Activated naive CD8-positive, alpha-beta T cell treated with anti-CD3 and anti-CD28 coated beads for 36 hours (primary cell): ENCODE data around the gene CCNQ. TPM values are rescaled to one million over a fixed set of nuclear protein-coding genes. Genes with fewer than 3 reads are reported as not detected.
"Not testable (repeated sequence)": the region's sequence is repeated elsewhere in the genome, so short reads cannot be mapped to it uniquely, and the experiment has no call there.

Source experiments
- DNase-seq: peaks from one replicate; pipeline ENCODE4 v3.0.0; 2021
- H3K27ac Mint-ChIP-seq: one replicate; pipeline ENCODE4 v1.8.0; 2022; ENCODE audit warnings: mild to moderate bottlenecking, moderate library complexity, mixed read lengths
- H3K27me3 Mint-ChIP-seq: one replicate; pipeline ENCODE4 v1.8.0; 2022; ENCODE audit warnings: mild to moderate bottlenecking, mixed read lengths
- H3K36me3 Mint-ChIP-seq: one replicate; pipeline ENCODE4 v1.8.0; 2021; ENCODE audit warnings: mild to moderate bottlenecking, mixed read lengths
- H3K4me1 Mint-ChIP-seq: one replicate; pipeline ENCODE4 v1.8.0; 2021; ENCODE audit warnings: mixed read lengths
- H3K4me3 Mint-ChIP-seq: one replicate; pipeline ENCODE4 v1.8.0; 2022; ENCODE audit warnings: mild to moderate bottlenecking, moderate library complexity, mixed read lengths
- H3K9me3 Mint-ChIP-seq: one replicate; pipeline ENCODE4 v1.8.0; 2022; ENCODE audit warnings: mixed read lengths
- total RNA-seq, 2 experiments: library from RNA; stranded (reverse); gene quantifications; one replicate each; pipeline ENCODE4 v1.2.3, GENCODE V29; 2021

Gene CCNQ
- total RNA-seq, 2 experiments from 2014 or later = 24.8 to 25.5 TPM

- Mint-ChIP-seq H3K27ac (no peak overlapping the region), H3K36me3 (no peaks in the 10 kb centered on the region), H3K9me3 (peaks cover 1% of the 10 kb centered on the region), H3K4me1 (no peaks in the 10 kb centered on the region), H3K4me3 (no peak overlapping the region), H3K27me3 (no peaks in the 10 kb centered on the region)
- no peak for DNase-seq
These were observed 15.9 kb upstream of the CCNQ start for GRCh38 chrX:153614818-153615217.

- DNase-seq = no peak
- H3K4me1 Mint-ChIP-seq = peaks cover 5% of the 10 kb centered on the region
- no peaks in the 10 kb centered on the region for H3K36me3 Mint-ChIP-seq
- H3K4me3 Mint-ChIP-seq = no peak overlapping the region
- peaks cover 1% of the 10 kb centered on the region for H3K9me3 Mint-ChIP-seq
- H3K27me3 Mint-ChIP-seq = no peaks in the 10 kb centered on the region
- H3K27ac Mint-ChIP-seq = no peak overlapping the region
These were observed 13.5 kb upstream of the CCNQ start for GRCh38 chrX:153612413-153612812.

- H3K36me3 Mint-ChIP-seq = no peaks in the 10 kb centered on the region
- H3K4me1 Mint-ChIP-seq = peaks cover 5% of the 10 kb centered on the region
- H3K4me3 Mint-ChIP-seq = no peak overlapping the region
- DNase-seq = no peak
- H3K9me3 Mint-ChIP-seq = peaks cover 1% of the 10 kb centered on the region
- no peaks in the 10 kb centered on the region for H3K27me3 Mint-ChIP-seq
- H3K27ac Mint-ChIP-seq = no peak overlapping the region
These were observed 12.6 kb upstream of the CCNQ start for GRCh38 chrX:153611298-153612095.

GRCh38 chrX:153610836-153611213, 11.9 kb upstream of the CCNQ start:
- Mint-ChIP-seq H3K36me3 (no peaks in the 10 kb centered on the region), H3K4me1 (peaks cover 5% of the 10 kb centered on the region), H3K27ac (no peak overlapping the region), H3K4me3 (no peak overlapping the region), H3K27me3 (no peaks in the 10 kb centered on the region), H3K9me3 (peaks cover 1% of the 10 kb centered on the region)
- no peak for DNase-seq

GRCh38 chrX:153609917-153610835, 11.2 kb upstream of the CCNQ start:
- peak overlapping the region; percentile 51 for H3K4me3 Mint-ChIP-seq
- peak; percentile 75 for DNase-seq
- peaks cover 5% of the 10 kb centered on the region for H3K4me1 Mint-ChIP-seq
- H3K27ac Mint-ChIP-seq = no peak overlapping the region
- peaks cover 1% of the 10 kb centered on the region for H3K9me3 Mint-ChIP-seq
- no peaks in the 10 kb centered on the region for H3K27me3 Mint-ChIP-seq
- H3K36me3 Mint-ChIP-seq = no peaks in the 10 kb centered on the region

GRCh38 chrX:153608806-153609205, 9.9 kb upstream of the CCNQ start:
- no peak overlapping the region for H3K27ac Mint-ChIP-seq
- no peak overlapping the region for H3K4me3 Mint-ChIP-seq

GRCh38 chrX:153608376-153608775, 9.4 kb upstream of the CCNQ start:
- DNase-seq = no peak
- H3K9me3 Mint-ChIP-seq = no peaks in the 10 kb centered on the region
- no peak overlapping the region for H3K27ac Mint-ChIP-seq
- H3K4me3 Mint-ChIP-seq = no peak overlapping the region
- no peaks in the 10 kb centered on the region for H3K36me3 Mint-ChIP-seq
- H3K4me1 Mint-ChIP-seq = peaks cover 9% of the 10 kb centered on the region
- no peaks in the 10 kb centered on the region for H3K27me3 Mint-ChIP-seq

More at GRCh38 chrX:153608806-153609205, 9.9 kb upstream of the CCNQ start:
- DNase-seq = no peak
- Mint-ChIP-seq H3K27me3 (no peaks in the 10 kb centered on the region), H3K9me3 (peaks cover 1% of the 10 kb centered on the region), H3K4me1 (peaks cover 6% of the 10 kb centered on the region), H3K36me3 (no peaks in the 10 kb centered on the region)

GRCh38 chrX:153606503-153606902, 7.6 kb upstream of the CCNQ start:
- no peak for DNase-seq
- no peak overlapping the region for H3K4me3 Mint-ChIP-seq
- no peaks in the 10 kb centered on the region for H3K36me3 Mint-ChIP-seq
- no peak overlapping the region for H3K27ac Mint-ChIP-seq
- no peaks in the 10 kb centered on the region for H3K9me3 Mint-ChIP-seq
- H3K27me3 Mint-ChIP-seq = no peaks in the 10 kb centered on the region
- peaks cover 9% of the 10 kb centered on the region for H3K4me1 Mint-ChIP-seq

- H3K9me3 Mint-ChIP-seq, H3K4me3 Mint-ChIP-seq, H3K36me3 Mint-ChIP-seq, DNase-seq, H3K27ac Mint-ChIP-seq, H3K27me3 Mint-ChIP-seq: not testable (repeated sequence)
- H3K4me1 Mint-ChIP-seq = peaks cover 16% of the 10 kb centered on the region
These were observed 5.9 kb upstream of the CCNQ start for GRCh38 chrX:153604666-153605380.

- Mint-ChIP-seq H3K9me3 (no peaks in the 10 kb centered on the region), H3K36me3 (no peaks in the 10 kb centered on the region), H3K27me3 (no peaks in the 10 kb centered on the region), H3K4me3 (no peak overlapping the region), H3K27ac (no peak overlapping the region), H3K4me1 (peaks cover 11% of the 10 kb centered on the region)
- no peak for DNase-seq
These were observed 4.3 kb upstream of the CCNQ start for GRCh38 chrX:153603131-153603656.

- no peak overlapping the region for H3K4me3 Mint-ChIP-seq
- H3K9me3 Mint-ChIP-seq = no peaks in the 10 kb centered on the region
- no peaks in the 10 kb centered on the region for H3K36me3 Mint-ChIP-seq
- peaks cover 15% of the 10 kb centered on the region for H3K4me1 Mint-ChIP-seq
- no peaks in the 10 kb centered on the region for H3K27me3 Mint-ChIP-seq
- no peak for DNase-seq
- H3K27ac Mint-ChIP-seq = no peak overlapping the region
These were observed 3.7 kb upstream of the CCNQ start for GRCh38 chrX:153602601-153603000.

GRCh38 chrX:153601511-153602110, 2.7 kb upstream of the CCNQ start:
- no peak for DNase-seq
- Mint-ChIP-seq H3K4me1 (peaks cover 20% of the 10 kb centered on the region), H3K27ac (no peak overlapping the region), H3K4me3 (no peak overlapping the region), H3K27me3 (no peaks in the 10 kb centered on the region), H3K36me3 (peaks cover 7% of the 10 kb centered on the region), H3K9me3 (no peaks in the 10 kb centered on the region)

- Mint-ChIP-seq H3K27me3 (no peaks in the 10 kb centered on the region), H3K4me3 (peak overlapping the region; percentile 83), H3K9me3 (no peaks in the 10 kb centered on the region), H3K4me1 (peaks cover 20% of the 10 kb centered on the region), H3K36me3 (peaks cover 7% of the 10 kb centered on the region), H3K27ac (no peak overlapping the region)
- DNase-seq = no peak
These were observed 2.0 kb upstream of the CCNQ start for GRCh38 chrX:153600921-153601320.

GRCh38 chrX:153600032-153600373, 1.1 kb upstream of the CCNQ start:
- Mint-ChIP-seq H3K27ac (peak overlapping the region; percentile 25), H3K4me1 (peaks cover 20% of the 10 kb centered on the region), H3K9me3 (no peaks in the 10 kb centered on the region)

More at GRCh38 chrX:153600032-153600373, 1.1 kb upstream of the CCNQ start:
- Mint-ChIP-seq H3K36me3 (peaks cover 7% of the 10 kb centered on the region), H3K4me3 (peak overlapping the region; percentile 83), H3K27me3 (no peaks in the 10 kb centered on the region)
- peak; percentile 9 for DNase-seq
